Glomerular visceral epithelial cell (primary cell): ENCODE data around the gene ESRRB.
A peak's percentile ranks its signal among the peaks of the same experiment; 100 is the strongest.

Experiments used
- DNase-seq: peaks from one replicate; pipeline ENCODE4 v3.0.0-alpha.2; 2016; ENCODE audit errors: extremely low spot score

The ESRRB gene

GRCh38 chr14:76541594-76542219 is 165.8 kb downstream of the ESRRB start:
- DNase-seq: no peak

GRCh38 chr14:76546426-76547221 is 170.7 kb downstream of the ESRRB start:
- DNase-seq: peak; percentile 13

- DNase-seq: no peak
Observed at GRCh38 chr14:76547831-76548230, 171.9 kb downstream of the ESRRB start.

DNA sequence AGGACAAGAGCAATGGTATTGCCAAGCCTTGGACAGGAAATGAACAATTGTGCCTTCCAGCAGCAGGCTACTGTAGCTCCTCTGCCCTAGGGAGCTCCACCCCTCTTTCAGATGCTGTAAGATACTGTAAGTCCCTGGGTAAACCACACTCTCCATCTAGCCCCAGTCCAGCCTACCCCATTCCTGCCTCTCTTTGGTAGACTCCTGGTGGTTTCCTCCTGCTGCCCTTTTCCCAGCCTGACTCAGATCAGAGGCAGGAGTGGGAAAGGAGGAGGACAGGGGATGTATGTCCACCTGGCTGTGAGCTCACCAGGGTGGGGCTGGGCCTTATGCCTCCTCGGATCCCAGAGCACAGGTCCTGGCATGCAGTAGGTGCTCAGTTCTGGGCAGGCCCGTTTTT is 174.6 kb downstream of the ESRRB start:
- no peak for DNase-seq

- no peak for DNase-seq
Observed at GRCh38 chr14:76551116-76551515, 175.2 kb downstream of the ESRRB start.
